ENCODE results near the gene ARHGEF7.

DNA sequence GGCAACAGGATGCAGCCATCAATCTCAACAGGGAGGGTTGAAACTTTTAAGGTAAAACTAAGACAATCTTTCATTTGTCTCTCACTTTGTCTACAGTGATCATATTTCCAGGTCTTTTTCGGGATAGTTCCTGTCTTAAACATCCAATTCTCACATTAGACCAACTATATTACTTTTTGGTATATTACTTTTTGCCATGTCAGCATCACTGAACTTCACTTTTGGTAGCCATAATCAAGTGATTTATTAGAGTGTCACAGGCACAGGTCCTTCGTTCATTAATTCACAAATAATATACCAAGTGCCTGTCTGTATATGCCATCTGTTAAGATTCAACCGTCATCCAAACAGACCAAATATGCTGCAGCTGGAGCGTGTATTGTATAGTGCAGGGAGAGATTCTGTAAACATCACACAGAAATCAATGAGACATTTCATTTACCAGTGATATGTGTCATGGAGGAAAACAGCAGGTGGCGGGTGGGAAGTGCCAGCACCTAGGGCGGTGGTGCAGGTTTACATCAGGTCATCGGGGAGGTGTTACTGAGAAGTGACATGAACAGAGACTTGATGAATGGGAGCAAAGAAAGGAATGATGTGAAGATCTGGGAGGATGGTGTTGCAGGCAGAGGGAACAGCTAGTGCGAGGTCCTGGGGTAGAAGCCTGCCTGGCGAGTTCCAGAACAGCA is 24.9 kb downstream of the ARHGEF7 start:
- TF ChIP-seq CTCF (IDR thresholded peaks at IDR 0.05) (no peak), POLR2A (IDR thresholded peaks at IDR 0.05) (no peak), POLR2AphosphoS5 (IDR thresholded peaks at IDR 0.05) (no peak), EP300 (IDR thresholded peaks at IDR 0.05) (no peak)

Measured in stomach (tissue), 4 donors.